ENCODE results near the gene BAG3.

BAG3 gene

GRCh38 chr10:119724593-119725516 lies 73.7 kb downstream of the BAG3 start (continued):
- no peak for TF ChIP-seq ZNF654 (tag by site-specific recombination; IDR thresholded peaks at IDR 0.05; ENCODE audit: low read depth)
- TF ChIP-seq ZNF843 (tag by site-specific recombination; IDR thresholded peaks at IDR 0.05) = no peak
- no peak for TF ChIP-seq SP7 (tag by site-specific recombination; IDR thresholded peaks at IDR 0.05)
- peak; percentile 62; the same call in 1 of the 2 replicates for TF ChIP-seq ZNF600 (tag by site-specific recombination; IDR thresholded peaks at IDR 0.05)
- no peak for TF ChIP-seq ZNF558 (tag by site-specific recombination; IDR thresholded peaks at IDR 0.05)
- no peak for TF ChIP-seq ZBTB6 (tag by site-specific recombination; IDR thresholded peaks at IDR 0.05)
- TF ChIP-seq ZNF518A (tag by site-specific recombination; conservative IDR thresholded peaks at IDR 0.05; ENCODE audit: low read depth) = no peak; the same call in 1 of the 2 replicates
- TF ChIP-seq ZNF223 (tag by site-specific recombination; IDR thresholded peaks at IDR 0.05) = no peak
- TF ChIP-seq ZNF112 (tag by site-specific recombination; IDR thresholded peaks at IDR 0.05) = no peak

DNA sequence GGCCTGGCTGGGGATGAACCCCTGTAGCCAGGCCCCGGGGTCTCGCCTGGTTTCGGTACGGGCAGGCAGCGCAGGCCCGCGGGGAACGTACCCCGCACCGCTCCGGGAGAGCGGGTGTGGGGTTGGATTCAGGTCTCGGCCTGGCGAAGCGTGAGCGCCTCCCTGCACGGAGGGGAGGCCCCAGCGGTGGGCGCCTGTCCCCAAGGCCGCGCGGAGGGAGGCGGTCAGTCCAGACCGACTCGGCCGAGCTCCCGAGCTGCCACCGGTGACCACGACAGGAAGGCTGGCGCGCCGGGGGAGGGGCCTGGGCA lies 74.3 kb downstream of the BAG3 start:
- peaks cover 16% of the 10 kb centered on the region for H3K4me1 ChIP-seq (ENCODE audit: control insufficient read depth, insufficient read depth, low read length)
- ChIA-PET POLR2A (interaction anchor here (0.5 to 2.2 kb wide), 31 partner anchors 9 to 550 kb away, joined by 3 to 20 read pairs (median 4); partner anchors contain the start of genes BAG3, GRK5, MCMBP and RGS10), CTCF (interaction anchor here (0.6 to 2.7 kb wide), 5 partner anchors 10 to 527 kb away, joined by 3 to 10 read pairs (median 5); no protein-coding TSS in a partner anchor)
- H3K4me3 ChIP-seq (ENCODE audit: low read depth, low read length) = peak overlapping the region; percentile 62
- no peaks in the 10 kb centered on the region for H3K9me3 ChIP-seq (ENCODE audit: control insufficient read depth, insufficient read depth, low read depth, low read length)
- H3K27ac ChIP-seq (ENCODE audit: extremely low read depth, low read depth, low read length) = peak overlapping the region; percentile 85
- H3K36me3 ChIP-seq (ENCODE audit: control insufficient read depth in 2 of 2, insufficient read depth in 1 of 2, low read length in 2 of 2) = no peaks in the 10 kb centered on the region; a peak in 1 of 3 replicates
- TF ChIP-seq ZBTB44 (tag by site-specific recombination; IDR thresholded peaks at IDR 0.05) (no peak), ZNF366 (tag by site-specific recombination; conservative IDR thresholded peaks at IDR 0.05) (no peak), CTCF (tag by site-specific recombination; IDR thresholded peaks at IDR 0.05) (peak; percentile 68), ZNF10 (tag by site-specific recombination; IDR thresholded peaks at IDR 0.05) (no peak), ZNF777 (tag by site-specific recombination; IDR thresholded peaks at IDR 0.05; ENCODE audit: borderline replicate concordance) (peak; percentile 63; the same call in 1 of the 2 replicates), OVOL3 (tag by site-specific recombination; IDR thresholded peaks at IDR 0.05) (no peak), GLIS2 (tag by site-specific recombination; IDR thresholded peaks at IDR 0.05) (peak; percentile 99), GFI1B (tag by site-specific recombination; IDR thresholded peaks at IDR 0.05) (no peak), SP7 (tag by site-specific recombination; IDR thresholded peaks at IDR 0.05) (peak; percentile 79), ZNF18 (tag by site-specific recombination; IDR thresholded peaks at IDR 0.05) (no peak), ZNF544 (tag by site-specific recombination; IDR thresholded peaks at IDR 0.05) (no peak), ZXDB (tag by site-specific recombination; IDR thresholded peaks at IDR 0.05) (peak; percentile 77; the same call in 1 of the 2 replicates), ZNF2 (tag by site-specific recombination; IDR thresholded peaks at IDR 0.05) (peak; percentile 89), ZNF202 (tag by site-specific recombination; IDR thresholded peaks at IDR 0.05; ENCODE audit: borderline replicate concordance) (no peak)
- TF ChIP-seq, protein P1, sequence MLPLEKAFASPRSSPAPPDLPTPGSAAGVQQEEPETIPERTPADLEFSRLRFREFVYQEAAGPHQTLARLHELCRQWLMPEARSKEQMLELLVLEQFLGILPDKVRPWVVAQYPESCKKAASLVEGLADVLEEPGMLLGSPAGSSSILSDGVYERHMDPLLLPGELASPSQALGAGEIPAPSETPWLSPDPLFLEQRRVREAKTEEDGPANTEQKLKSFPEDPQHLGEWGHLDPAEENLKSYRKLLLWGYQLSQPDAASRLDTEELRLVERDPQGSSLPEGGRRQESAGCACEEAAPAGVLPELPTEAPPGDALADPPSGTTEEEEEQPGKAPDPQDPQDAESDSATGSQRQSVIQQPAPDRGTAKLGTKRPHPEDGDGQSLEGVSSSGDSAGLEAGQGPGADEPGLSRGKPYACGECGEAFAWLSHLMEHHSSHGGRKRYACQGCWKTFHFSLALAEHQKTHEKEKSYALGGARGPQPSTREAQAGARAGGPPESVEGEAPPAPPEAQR (tag by site-specific recombination; IDR thresholded peaks at IDR 0.05) = no peak

Data from HEK293 (cell line).